Mammary epithelial cell (primary cell): Measurements from ENCODE around the gene PRF1.

Experiments
- CTCF ChIP-seq, 2 donors: IDR thresholded peaks in 1 of 2; conservative IDR thresholded peaks in 1 of 2; 2 replicates each; pipeline ENCODE4 v1.5.1; 2011 to 2012; ENCODE audit warnings: inconsistent platforms in 2 of 2, low read length in 2 of 2, mild to moderate bottlenecking in 2 of 2, control low read depth in 1 of 2, low read depth in 1 of 2; ENCODE audit not compliant: insufficient read depth in 1 of 2; ENCODE audit errors: extremely low read depth in 1 of 2
- EZH2 ChIP-seq: IDR thresholded peaks from 2 replicates; pipeline ENCODE4 v1.6.1; 2012; ENCODE audit warnings: low read length, inconsistent platforms, borderline replicate concordance

- TF ChIP-seq CTCF (conservative IDR thresholded peaks at IDR 0.05 in 1 of 2, IDR thresholded peaks at IDR 0.05 in 1 of 2; ENCODE audit: extremely low read depth in 1 of 2, insufficient read depth in 1 of 2, low read depth in 1 of 2, low read length in 2 of 2) (no peak), EZH2 (no peak)
These were observed 27.1 kb downstream of the PRF1 start for GRCh38 chr10:70575486-70575873.
